Measurements from ENCODE around the gene HSPB9.

DNA sequence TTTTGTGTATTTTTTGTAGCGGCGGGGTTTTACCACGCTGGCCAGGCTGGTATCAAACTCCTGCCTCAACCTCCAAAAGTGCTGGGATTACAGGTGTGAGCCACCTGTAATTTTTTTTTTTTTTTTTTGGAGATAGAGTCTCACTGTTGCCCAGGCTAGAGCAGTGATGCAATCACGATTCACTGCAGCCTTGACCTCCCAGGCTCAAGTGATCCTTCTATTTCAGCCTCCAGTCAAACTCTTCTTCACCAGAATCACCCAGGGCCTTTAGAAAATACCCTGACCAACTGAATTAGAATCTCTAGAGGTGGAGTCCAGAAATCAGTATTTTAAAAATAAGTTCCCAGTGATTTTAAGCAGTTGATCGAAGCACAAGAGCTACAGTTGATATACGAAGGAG lies 12.5 kb downstream of the HSPB9 start:
- TF ChIP-seq POLR2A (IDR thresholded peaks at IDR 0.05) = no peak
- TF ChIP-seq, protein P1, sequence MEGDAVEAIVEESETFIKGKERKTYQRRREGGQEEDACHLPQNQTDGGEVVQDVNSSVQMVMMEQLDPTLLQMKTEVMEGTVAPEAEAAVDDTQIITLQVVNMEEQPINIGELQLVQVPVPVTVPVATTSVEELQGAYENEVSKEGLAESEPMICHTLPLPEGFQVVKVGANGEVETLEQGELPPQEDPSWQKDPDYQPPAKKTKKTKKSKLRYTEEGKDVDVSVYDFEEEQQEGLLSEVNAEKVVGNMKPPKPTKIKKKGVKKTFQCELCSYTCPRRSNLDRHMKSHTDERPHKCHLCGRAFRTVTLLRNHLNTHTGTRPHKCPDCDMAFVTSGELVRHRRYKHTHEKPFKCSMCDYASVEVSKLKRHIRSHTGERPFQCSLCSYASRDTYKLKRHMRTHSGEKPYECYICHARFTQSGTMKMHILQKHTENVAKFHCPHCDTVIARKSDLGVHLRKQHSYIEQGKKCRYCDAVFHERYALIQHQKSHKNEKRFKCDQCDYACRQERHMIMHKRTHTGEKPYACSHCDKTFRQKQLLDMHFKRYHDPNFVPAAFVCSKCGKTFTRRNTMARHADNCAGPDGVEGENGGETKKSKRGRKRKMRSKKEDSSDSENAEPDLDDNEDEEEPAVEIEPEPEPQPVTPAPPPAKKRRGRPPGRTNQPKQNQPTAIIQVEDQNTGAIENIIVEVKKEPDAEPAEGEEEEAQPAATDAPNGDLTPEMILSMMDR (IDR thresholded peaks at IDR 0.05) = no peak

Measured in upper lobe of left lung (tissue), 4 donors.